GM18502 (cell line): ENCODE measurements around the gene MEIS3.
"Not testable (repeated sequence)": the region's sequence is repeated elsewhere in the genome, so short reads cannot be mapped to it uniquely, and the experiment has no call there.

Source experiments
- ATAC-seq: cut with Tn5 transposase; IDR thresholded peaks from one replicate; pipeline ENCODE4 v1.9.1; 2021; ENCODE audit warnings: mild to moderate bottlenecking; ENCODE audit not compliant: unreplicated experiment, poor library complexity

Gene MEIS3

GRCh38 chr19:47372603-47373002 is 46.7 kb downstream of the MEIS3 start:
- no peak for ATAC-seq

DNA sequence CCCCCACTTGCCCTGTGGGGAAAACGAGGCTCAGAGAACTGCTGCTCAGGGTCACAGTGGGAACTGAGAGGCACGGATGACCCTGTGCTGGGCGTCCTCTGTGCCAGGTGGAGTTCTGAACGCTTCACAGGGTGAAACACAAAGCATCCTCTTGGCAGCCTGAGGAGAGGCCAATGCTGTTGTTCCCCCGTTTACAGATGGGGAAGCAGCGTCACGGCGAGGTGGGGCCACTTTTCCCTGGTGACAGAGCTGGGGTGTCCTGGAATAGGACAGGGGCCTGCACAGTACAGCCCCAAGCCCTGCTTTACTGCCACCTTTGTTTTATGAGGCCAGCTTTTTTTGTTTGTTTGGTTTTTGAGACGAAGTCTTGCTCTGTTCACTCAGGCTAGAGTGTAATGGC is 48.1 kb downstream of the MEIS3 start:
- ATAC-seq, result no peak

- ATAC-seq, result no peak
Observed at GRCh38 chr19:47370045-47370611, 49.2 kb downstream of the MEIS3 start.

GRCh38 chr19:47365455-47365854 is 53.9 kb downstream of the MEIS3 start:
- ATAC-seq, result not testable (repeated sequence)

GRCh38 chr19:47363758-47364531 is 55.4 kb downstream of the MEIS3 start:
- no peak for ATAC-seq

DNA sequence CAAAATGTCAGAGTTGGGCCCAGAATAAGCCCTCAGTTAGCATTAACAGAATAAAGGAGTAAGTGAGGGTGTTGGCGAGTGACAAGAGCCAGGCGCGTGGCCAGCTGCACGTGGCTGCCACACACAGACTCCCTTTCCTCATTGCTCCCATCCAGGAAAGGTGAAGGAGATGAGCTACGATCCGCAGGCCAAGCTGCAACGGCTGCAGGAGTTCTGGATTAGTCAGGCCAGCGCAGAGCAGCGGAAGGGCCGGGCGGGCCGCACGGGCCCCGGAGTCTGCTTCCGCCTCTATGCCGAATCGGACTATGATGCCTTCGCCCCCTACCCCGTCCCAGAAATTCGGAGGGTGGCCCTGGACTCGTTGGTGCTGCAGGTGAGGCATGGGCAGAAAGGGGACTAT is 57.0 kb downstream of the MEIS3 start:
- no peak for ATAC-seq

DNA sequence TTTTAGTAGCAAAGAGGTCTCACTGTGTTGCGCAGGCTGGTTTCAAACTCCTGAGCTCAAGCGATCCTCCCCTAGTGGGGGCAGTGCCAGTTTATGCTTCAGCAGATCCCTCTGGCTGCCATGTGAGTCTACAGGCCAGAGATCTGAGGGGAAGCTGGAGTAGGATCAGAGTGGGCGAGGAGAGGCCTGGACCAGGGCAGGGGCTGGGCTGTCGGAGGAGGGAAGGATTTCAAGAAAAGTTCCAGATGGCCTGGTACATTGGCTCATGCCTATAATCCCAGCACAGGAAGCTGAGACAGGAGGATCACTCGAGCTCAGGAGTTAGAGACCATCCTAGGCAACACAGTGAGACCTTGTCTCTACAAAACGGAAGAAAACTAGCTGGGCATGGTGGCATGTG is 60.4 kb downstream of the MEIS3 start:
- ATAC-seq, result no peak

GRCh38 chr19:47357788-47358680 is 61.3 kb downstream of the MEIS3 start:
- ATAC-seq, result no peak

DNA sequence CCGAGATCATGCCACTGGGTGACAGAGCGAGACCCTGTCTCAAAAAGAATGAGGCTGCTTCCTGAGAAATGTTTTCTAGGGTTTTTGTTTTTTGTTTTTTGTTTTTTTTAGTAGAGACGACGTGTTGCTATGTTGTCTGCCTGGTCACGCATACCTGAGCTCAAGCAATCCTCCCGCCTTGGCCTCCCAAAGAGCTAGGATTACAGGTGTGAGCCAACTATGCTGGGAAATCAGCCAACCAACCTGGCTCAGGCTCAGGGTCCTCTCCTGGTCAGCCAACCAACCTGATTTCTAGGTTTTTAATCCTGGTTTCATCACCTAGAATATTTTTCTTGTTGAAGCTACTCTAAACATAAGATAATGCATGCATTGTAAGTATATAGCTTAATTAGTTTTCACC is 62.4 kb downstream of the MEIS3 start:
- ATAC-seq, result no peak

DNA sequence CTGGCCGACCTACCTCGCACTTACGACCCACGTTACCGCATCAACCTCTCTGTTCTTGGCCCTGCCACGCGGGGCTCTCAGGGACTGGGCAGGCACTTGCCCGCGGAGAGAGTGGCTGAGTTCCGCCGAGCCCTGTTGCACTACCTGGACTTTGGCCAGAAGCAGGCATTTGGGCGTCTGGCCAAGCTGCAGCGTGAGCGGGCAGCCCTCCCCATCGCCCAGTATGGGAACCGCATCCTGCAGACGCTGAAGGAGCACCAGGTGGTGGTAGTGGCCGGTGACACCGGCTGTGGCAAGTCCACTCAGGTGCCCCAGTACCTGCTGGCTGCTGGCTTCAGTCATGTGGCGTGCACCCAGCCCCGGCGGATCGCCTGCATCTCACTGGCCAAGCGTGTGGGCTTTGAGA is 66.0 kb downstream of the MEIS3 start:
- no peak for ATAC-seq
